GM23338 (cell line): ENCODE measurements around the gene HSPA9.

Experiments
- CREB1 ChIP-seq: fragments of 250-450 bp; sonication (Bioruptor Pico); IDR thresholded peaks from 2 replicates; pipeline ENCODE4 v1.5.0; 2020; ENCODE audit warnings: low read depth, mild to moderate bottlenecking, moderate library complexity
- CTCF ChIP-seq, 2 experiments: fragments of 200-600 bp in 1 of 2; sonication (generic) in 1 of 2; conservative IDR thresholded peaks; 2 replicates each; pipeline versions ENCODE4 v1.5.1 to v1.6.1; 2016 to 2017; ENCODE audit warnings: antibody characterized with exemption in 2 of 2, low read depth in 2 of 2, mild to moderate bottlenecking in 2 of 2, moderate library complexity in 1 of 2
- ETS1 ChIP-seq: IDR thresholded peaks from 2 replicates; pipeline ENCODE4 v1.6.1; 2016; ENCODE audit warnings: antibody characterized with exemption
- EZH2 ChIP-seq: fragments of 200-600 bp; sonication (generic); IDR thresholded peaks from one replicate; pipeline ENCODE4 v1.8.0; 2017; ENCODE audit warnings: antibody characterized with exemption, mild to moderate bottlenecking, low read depth; ENCODE audit not compliant: unreplicated experiment
- EZH2phosphoT487 ChIP-seq: fragments of 200-600 bp; sonication (generic); IDR thresholded peaks from one replicate; pipeline ENCODE4 v1.8.1; 2018; ENCODE audit warnings: antibody characterized with exemption; ENCODE audit not compliant: unreplicated experiment
- JUNB ChIP-seq: IDR thresholded peaks from one replicate; pipeline ENCODE4 v1.6.1; 2016; ENCODE audit warnings: antibody characterized with exemption; ENCODE audit not compliant: unreplicated experiment
- NANOG ChIP-seq: IDR thresholded peaks from 2 replicates; pipeline ENCODE4 v1.6.1; 2016; ENCODE audit warnings: antibody characterized with exemption, borderline replicate concordance
- POLR2AphosphoS5 ChIP-seq: IDR thresholded peaks from 2 replicates; pipeline ENCODE4 v1.6.1; 2016; ENCODE audit warnings: antibody characterized with exemption, low read depth
- REST ChIP-seq: IDR thresholded peaks from one replicate; pipeline ENCODE4 v1.6.1; 2018; ENCODE audit warnings: antibody characterized with exemption; ENCODE audit not compliant: unreplicated experiment
- ZNF331 ChIP-seq: fragments of 250-450 bp; sonication (Bioruptor Pico); IDR thresholded peaks from 2 replicates; pipeline ENCODE4 v1.5.0; 2020; ENCODE audit warnings: low read depth, mild to moderate bottlenecking, moderate library complexity

- TF ChIP-seq CTCF (conservative IDR thresholded peaks at IDR 0.05; ENCODE audit: low read depth in 2 of 2) = no peak
- no peak for TF ChIP-seq JUNB
- TF ChIP-seq EZH2phosphoT487 = no peak
- no peak for TF ChIP-seq NANOG
- no peak for TF ChIP-seq ZNF331
- no peak for TF ChIP-seq EZH2
- TF ChIP-seq POLR2AphosphoS5 = no peak
- TF ChIP-seq ETS1 = no peak
- TF ChIP-seq CREB1 (CRISPR knock-in tag) = no peak
- TF ChIP-seq REST = no peak
Observed at GRCh38 chr5:138504799-138505198, 70.4 kb downstream of the HSPA9 start.
